GM12878 (cell line): ENCODE measurements around the gene MARCHF9.

Experiments
- MXI1 ChIP-seq: fragments of 150-350 bp; IDR thresholded peaks from 2 replicates; pipeline ENCODE4 v1.6.1; 2011; ENCODE audit warnings: low read depth, mild to moderate bottlenecking, inconsistent platforms, low read length, improper control_type of control experiment
- POLR2A ChIP-seq: IDR thresholded peaks from 2 replicates; pipeline ENCODE4 v1.6.1; 2011; ENCODE audit warnings: low read depth, mild to moderate bottlenecking, low read length
- SP1 ChIP-seq: IDR thresholded peaks from one replicate; pipeline ENCODE4 v1.6.1; 2011; ENCODE audit warnings: low read depth, low read length
- SRF ChIP-seq, 2 experiments: IDR thresholded peaks; 2 replicates each; pipeline ENCODE4 v1.6.1; 2011; ENCODE audit warnings: low read depth in 2 of 2, low read length in 2 of 2, mild to moderate bottlenecking in 1 of 2, moderate library complexity in 1 of 2
- TF ChIP-seq, protein P1 (sequence below): fragments of 450-650 bp; formaldehyde crosslinking; IDR thresholded peaks from 2 replicates; pipeline ENCODE4 v1.4.0; 2020; ENCODE audit warnings: mild to moderate bottlenecking, moderate library complexity
- TF ChIP-seq, protein P2 (sequence below), 3 experiments: IDR thresholded peaks in 2 of 3; conservative IDR thresholded peaks in 1 of 3; 2 replicates each; pipeline ENCODE4 v1.5.1; 2011; ENCODE audit warnings: low read depth in 3 of 3, low read length in 3 of 3, mild to moderate bottlenecking in 3 of 3, control low read depth in 2 of 3, moderate library complexity in 2 of 3, inconsistent platforms in 1 of 3, mixed read lengths in 1 of 3; ENCODE audit not compliant: control insufficient read depth in 2 of 3, insufficient read depth in 1 of 3; ENCODE audit errors: extremely low read depth in 1 of 3

DNA sequence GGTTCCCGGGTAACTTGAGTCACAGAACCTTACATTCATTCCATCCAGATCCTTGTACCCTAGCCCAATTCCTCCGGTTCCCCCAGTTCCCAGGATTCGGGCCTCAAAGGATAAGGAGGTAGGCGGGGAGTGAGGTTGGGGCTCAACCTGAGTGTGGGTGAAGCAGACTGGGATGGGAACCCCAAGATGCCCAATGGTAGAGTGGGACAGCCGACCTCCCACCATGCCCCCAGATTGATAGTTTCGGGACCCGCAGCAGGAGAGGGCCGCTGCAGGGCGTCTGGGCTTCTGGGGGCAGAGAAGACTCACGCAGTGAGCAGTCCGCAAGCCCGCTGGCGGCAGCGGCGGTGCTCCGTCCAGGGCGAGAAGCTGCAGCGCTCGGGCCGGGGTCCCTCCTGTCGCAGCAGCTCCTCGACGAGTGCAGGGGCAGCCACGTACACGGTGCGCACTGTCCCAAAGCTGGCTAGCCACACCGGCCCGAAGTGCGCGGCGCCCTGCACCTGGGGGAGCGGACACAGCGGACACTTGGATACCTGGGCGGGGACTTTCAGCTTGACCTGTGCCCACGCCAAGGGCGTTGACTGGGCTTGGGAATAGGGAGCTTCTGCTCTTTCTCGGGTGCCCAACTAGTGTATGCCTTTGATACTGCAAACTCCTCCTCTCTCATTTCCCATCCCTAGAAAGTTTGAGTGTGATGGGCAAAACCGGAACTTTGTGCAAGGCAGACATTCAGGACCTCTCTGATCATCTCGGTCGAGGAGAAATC, 11.0 kb downstream of the MARCHF9 start:
- TF ChIP-seq POLR2A (no peak; the same call in 1 of the 2 replicates), MXI1 (no peak), SP1 (no peak), SRF (IDR thresholded peaks at IDR 0.05; ENCODE audit: low read depth in 2 of 2, low read length in 2 of 2) (no peak)
- TF ChIP-seq, protein P1, sequence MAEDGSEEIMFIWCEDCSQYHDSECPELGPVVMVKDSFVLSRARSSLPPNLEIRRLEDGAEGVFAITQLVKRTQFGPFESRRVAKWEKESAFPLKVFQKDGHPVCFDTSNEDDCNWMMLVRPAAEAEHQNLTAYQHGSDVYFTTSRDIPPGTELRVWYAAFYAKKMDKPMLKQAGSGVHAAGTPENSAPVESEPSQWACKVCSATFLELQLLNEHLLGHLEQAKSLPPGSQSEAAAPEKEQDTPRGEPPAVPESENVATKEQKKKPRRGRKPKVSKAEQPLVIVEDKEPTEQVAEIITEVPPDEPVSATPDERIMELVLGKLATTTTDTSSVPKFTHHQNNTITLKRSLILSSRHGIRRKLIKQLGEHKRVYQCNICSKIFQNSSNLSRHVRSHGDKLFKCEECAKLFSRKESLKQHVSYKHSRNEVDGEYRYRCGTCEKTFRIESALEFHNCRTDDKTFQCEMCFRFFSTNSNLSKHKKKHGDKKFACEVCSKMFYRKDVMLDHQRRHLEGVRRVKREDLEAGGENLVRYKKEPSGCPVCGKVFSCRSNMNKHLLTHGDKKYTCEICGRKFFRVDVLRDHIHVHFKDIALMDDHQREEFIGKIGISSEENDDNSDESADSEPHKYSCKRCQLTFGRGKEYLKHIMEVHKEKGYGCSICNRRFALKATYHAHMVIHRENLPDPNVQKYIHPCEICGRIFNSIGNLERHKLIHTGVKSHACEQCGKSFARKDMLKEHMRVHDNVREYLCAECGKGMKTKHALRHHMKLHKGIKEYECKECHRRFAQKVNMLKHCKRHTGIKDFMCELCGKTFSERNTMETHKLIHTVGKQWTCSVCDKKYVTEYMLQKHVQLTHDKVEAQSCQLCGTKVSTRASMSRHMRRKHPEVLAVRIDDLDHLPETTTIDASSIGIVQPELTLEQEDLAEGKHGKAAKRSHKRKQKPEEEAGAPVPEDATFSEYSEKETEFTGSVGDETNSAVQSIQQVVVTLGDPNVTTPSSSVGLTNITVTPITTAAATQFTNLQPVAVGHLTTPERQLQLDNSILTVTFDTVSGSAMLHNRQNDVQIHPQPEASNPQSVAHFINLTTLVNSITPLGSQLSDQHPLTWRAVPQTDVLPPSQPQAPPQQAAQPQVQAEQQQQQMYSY: no peak
- TF ChIP-seq, protein P2, sequence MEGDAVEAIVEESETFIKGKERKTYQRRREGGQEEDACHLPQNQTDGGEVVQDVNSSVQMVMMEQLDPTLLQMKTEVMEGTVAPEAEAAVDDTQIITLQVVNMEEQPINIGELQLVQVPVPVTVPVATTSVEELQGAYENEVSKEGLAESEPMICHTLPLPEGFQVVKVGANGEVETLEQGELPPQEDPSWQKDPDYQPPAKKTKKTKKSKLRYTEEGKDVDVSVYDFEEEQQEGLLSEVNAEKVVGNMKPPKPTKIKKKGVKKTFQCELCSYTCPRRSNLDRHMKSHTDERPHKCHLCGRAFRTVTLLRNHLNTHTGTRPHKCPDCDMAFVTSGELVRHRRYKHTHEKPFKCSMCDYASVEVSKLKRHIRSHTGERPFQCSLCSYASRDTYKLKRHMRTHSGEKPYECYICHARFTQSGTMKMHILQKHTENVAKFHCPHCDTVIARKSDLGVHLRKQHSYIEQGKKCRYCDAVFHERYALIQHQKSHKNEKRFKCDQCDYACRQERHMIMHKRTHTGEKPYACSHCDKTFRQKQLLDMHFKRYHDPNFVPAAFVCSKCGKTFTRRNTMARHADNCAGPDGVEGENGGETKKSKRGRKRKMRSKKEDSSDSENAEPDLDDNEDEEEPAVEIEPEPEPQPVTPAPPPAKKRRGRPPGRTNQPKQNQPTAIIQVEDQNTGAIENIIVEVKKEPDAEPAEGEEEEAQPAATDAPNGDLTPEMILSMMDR (IDR thresholded peaks at IDR 0.05 in 2 of 3, conservative IDR thresholded peaks at IDR 0.05 in 1 of 3; ENCODE audit: control insufficient read depth in 2 of 3, extremely low read depth in 1 of 3, insufficient read depth in 1 of 3, low read depth in 3 of 3, low read length in 3 of 3): no peak
